Thoracic aorta (tissue), 2 donors: ENCODE measurements around the gene PPIE. TPM values are rescaled to one million over a fixed set of nuclear protein-coding genes. Genes with fewer than 3 reads are reported as not detected.

ENCODE experiments used
- ATAC-seq: fragments of 150-250 bp; one replicate; pipeline ENCODE4 v1.8.0; 2017; ENCODE audit warnings: low read depth; ENCODE audit not compliant: insufficient number of reproducible peaks, low FRiP score
- DNase-seq: peaks from one replicate; pipeline ENCODE4 v3.0.0-alpha.2; 2020; ENCODE audit warnings: low spot score
- H3K27ac ChIP-seq, 2 donors: fragments of 200-600 bp; sonication (generic); 1 replicate in 1 of 2; 2 replicates in 1 of 2; pipeline ENCODE4 v1.5.1; 2016; ENCODE audit warnings: mild to moderate bottlenecking in 2 of 2, moderate library complexity in 2 of 2
- H3K27me3 ChIP-seq: fragments of 200-600 bp; sonication (generic); replicated peaks from 2 replicates; pipeline ENCODE4 v1.6.0; 2016; ENCODE audit warnings: mild to moderate bottlenecking; ENCODE audit not compliant: insufficient read depth
- H3K36me3 ChIP-seq: fragments of 200-600 bp; sonication (generic); one replicate; pipeline ENCODE4 v1.5.1; 2016
- H3K4me1 ChIP-seq, 2 donors: fragments of 200-600 bp; sonication (generic); 1 replicate in 1 of 2; 2 replicates in 1 of 2; pipeline versions ENCODE4 v1.5.1 to v1.6.0; 2016; ENCODE audit warnings: low read depth in 2 of 2, mild to moderate bottlenecking in 1 of 2; ENCODE audit not compliant: control insufficient read depth in 1 of 2
- H3K4me3 ChIP-seq: fragments of 200-600 bp; sonication (generic); 2 replicates; pipeline ENCODE4 v1.5.1; 2016; ENCODE audit warnings: mild to moderate bottlenecking
- H3K9me3 ChIP-seq: fragments of 200-600 bp; sonication (generic); 2 replicates; pipeline ENCODE4 v1.5.1; 2016
- CTCF ChIP-seq: fragments of 200-600 bp; sonication (generic); IDR thresholded peaks from one replicate; pipeline ENCODE4 v1.5.1; 2019; ENCODE audit warnings: antibody characterized with exemption
- total RNA-seq, 2 donors: library from RNA; depleted of rRNA; stranded (reverse); fragments of >200 nt; gene quantifications; one replicate each; pipeline versions ENCODE4 v1.1.0 to v1.2.3, GENCODE V29; 2016

Gene PPIE
- total RNA-seq, 2 donors from 2014 or later, result 30.4 to 53.9 TPM

- Histone ChIP-seq H3K36me3 (peaks cover 40% of the 10 kb centered on the region), H3K4me1 (peaks cover 11 to 32% of the 10 kb centered on the region in 2 donors), H3K27me3 (no peaks in the 10 kb centered on the region), H3K4me3 (no peak overlapping the region), H3K9me3 (no peaks in the 10 kb centered on the region), H3K27ac (no peak overlapping the region)
- ATAC-seq, result no peak
- TF ChIP-seq CTCF, result no peak
- no peak for DNase-seq
These were observed 18.8 kb downstream of the PPIE start for GRCh38 chr1:39757501-39757900.

GRCh38 chr1:39758556-39759435 lies 20.1 kb downstream of the PPIE start:
- DNase-seq (no peak), ATAC-seq (no peak)
- Histone ChIP-seq H3K4me1 (peaks cover 6 to 19% of the 10 kb centered on the region in 2 donors), H3K4me3 (no peak overlapping the region), H3K9me3 (no peaks in the 10 kb centered on the region), H3K36me3 (peaks cover 35% of the 10 kb centered on the region), H3K27ac (no peak overlapping the region), H3K27me3 (no peaks in the 10 kb centered on the region)
- no peak for TF ChIP-seq CTCF

- TF ChIP-seq CTCF, result no peak
- no peak overlapping the region for H3K27ac ChIP-seq
- peaks cover 35% of the 10 kb centered on the region for H3K36me3 ChIP-seq
- H3K4me3 ChIP-seq, result no peak overlapping the region
- DNase-seq, result no peak
- ATAC-seq, result no peak
- peaks cover under 1 to 13% of the 10 kb centered on the region in 2 donors for H3K4me1 ChIP-seq
- H3K27me3 ChIP-seq, result no peaks in the 10 kb centered on the region
- no peaks in the 10 kb centered on the region for H3K9me3 ChIP-seq
These were observed 20.7 kb downstream of the PPIE start for GRCh38 chr1:39759436-39759726.

GRCh38 chr1:39760074-39761008 lies 21.7 kb downstream of the PPIE start:
- Histone ChIP-seq H3K27ac (no peak overlapping the region), H3K4me3 (no peak overlapping the region), H3K27me3 (no peaks in the 10 kb centered on the region), H3K4me1 (peaks cover 0 to 4% of the 10 kb centered on the region in 2 donors), H3K36me3 (peaks cover 34% of the 10 kb centered on the region), H3K9me3 (no peaks in the 10 kb centered on the region)
- DNase-seq, result no peak
- TF ChIP-seq CTCF, result no peak
- no peak for ATAC-seq

GRCh38 chr1:39761016-39761415 lies 22.3 kb downstream of the PPIE start:
- no peak for TF ChIP-seq CTCF
- no peaks in the 10 kb centered on the region for H3K9me3 ChIP-seq
- H3K4me1 ChIP-seq, result no peaks in the 10 kb centered on the region
- no peaks in the 10 kb centered on the region for H3K27me3 ChIP-seq
- H3K27ac ChIP-seq, result no peak overlapping the region
- ATAC-seq (no peak), DNase-seq (no peak)
- peaks cover 30% of the 10 kb centered on the region for H3K36me3 ChIP-seq
- no peak overlapping the region for H3K4me3 ChIP-seq
